Measurements from ENCODE around the gene PDE7B. TPM values are rescaled to one million over a fixed set of nuclear protein-coding genes. Genes with fewer than 3 reads are reported as not detected.

The PDE7B gene
- total and polyA plus RNA-seq, 7 donors, result 1.9 to 4.6 (median 2.7) TPM

- Histone ChIP-seq H3K27ac (no peak overlapping the region), H3K4me3 (no peak overlapping the region), H3K27me3 (ENCODE audit: insufficient read depth in 3 of 3, low read length in 2 of 3) (no peaks in the 10 kb centered on the region), H3K36me3 (ENCODE audit: insufficient read depth in 1 of 2, low read depth in 1 of 2) (peaks cover 0 to 5% of the 10 kb centered on the region in 2 donors), H3K9me3 (no peaks in the 10 kb centered on the region), H3K4me1 (peaks cover 3% of the 10 kb centered on the region)
- DNase-seq, result no peak
- no peak for ATAC-seq
- TF ChIP-seq CTCF (IDR thresholded peaks at IDR 0.05), result no peak
- intact Hi-C loops (cut with DNase I), result no loop called here
Observed at GRCh38 chr6:136144251-136145023, 292.9 kb downstream of the PDE7B start.

- WGBS, 3 donors, result 74 to 90% (median 76%) methylated on average over 2 of the region's 2 CpGs
- peaks cover 0 to 13% of the 10 kb centered on the region in 2 donors for H3K36me3 ChIP-seq (ENCODE audit: insufficient read depth in 1 of 2, low read depth in 1 of 2)
- H3K4me3 ChIP-seq, result no peak overlapping the region
- DNase-seq, result no peak
- no peak for ATAC-seq
- H3K4me1 ChIP-seq, result peaks cover 3% of the 10 kb centered on the region
- no peaks in the 10 kb centered on the region for H3K27me3 ChIP-seq (ENCODE audit: insufficient read depth in 3 of 3, low read length in 2 of 3)
- no peaks in the 10 kb centered on the region for H3K9me3 ChIP-seq
- no peak overlapping the region for H3K27ac ChIP-seq
- intact Hi-C loops (cut with DNase I), result no loop called here
- no peak for TF ChIP-seq CTCF (IDR thresholded peaks at IDR 0.05)
Observed at GRCh38 chr6:136146130-136146529, 294.6 kb downstream of the PDE7B start.

- Histone ChIP-seq H3K9me3 (no peaks in the 10 kb centered on the region), H3K27me3 (ENCODE audit: insufficient read depth in 3 of 3, low read length in 2 of 3) (no peaks in the 10 kb centered on the region), H3K27ac (no peak overlapping the region), H3K4me3 (no peak overlapping the region), H3K36me3 (ENCODE audit: insufficient read depth in 1 of 2, low read depth in 1 of 2) (peaks cover 0 to 13% of the 10 kb centered on the region in 2 donors), H3K4me1 (peaks cover 3% of the 10 kb centered on the region)
- 86 to 97% (median 97%) methylated on average over 2 of the region's 2 CpGs for WGBS, 3 donors
- no peak for DNase-seq
- TF ChIP-seq CTCF (IDR thresholded peaks at IDR 0.05), result no peak
- no peak for ATAC-seq
- intact Hi-C loops (cut with DNase I), result no loop called here
Observed at GRCh38 chr6:136147342-136147741, 295.8 kb downstream of the PDE7B start.

- 30 to 43% (median 40%) methylated on average over 1 of the region's 1 CpG for WGBS, 3 donors
- Histone ChIP-seq H3K4me3 (no peak overlapping the region), H3K4me1 (peaks cover 4% of the 10 kb centered on the region), H3K27me3 (ENCODE audit: insufficient read depth in 3 of 3, low read length in 2 of 3) (no peaks in the 10 kb centered on the region), H3K36me3 (ENCODE audit: insufficient read depth in 1 of 2, low read depth in 1 of 2) (peaks cover 0 to 13% of the 10 kb centered on the region in 2 donors), H3K27ac (no peak overlapping the region), H3K9me3 (no peaks in the 10 kb centered on the region)
- no peak for TF ChIP-seq CTCF (IDR thresholded peaks at IDR 0.05)
- DNase-seq (no peak), ATAC-seq (peak in 2 of 4 donors; percentile 64 to 76)
- intact Hi-C loops (cut with DNase I), result no loop called here
Observed at GRCh38 chr6:136148051-136148450, 296.6 kb downstream of the PDE7B start.

GRCh38 chr6:136148523-136148922 is 297.0 kb downstream of the PDE7B start:
- H3K27me3 ChIP-seq (ENCODE audit: insufficient read depth in 3 of 3, low read length in 2 of 3), result no peaks in the 10 kb centered on the region
- no peak for TF ChIP-seq CTCF (IDR thresholded peaks at IDR 0.05)
- no peaks in the 10 kb centered on the region for H3K9me3 ChIP-seq
- H3K4me3 ChIP-seq, result no peak overlapping the region
- ATAC-seq, result no peak
- no peak overlapping the region for H3K27ac ChIP-seq
- H3K4me1 ChIP-seq, result peaks cover 9% of the 10 kb centered on the region
- intact Hi-C loops (cut with DNase I), result no loop called here
- 90 to 95% (median 90%) methylated on average over 5 of the region's 5 CpGs for WGBS, 3 donors
- H3K36me3 ChIP-seq (ENCODE audit: insufficient read depth in 1 of 2, low read depth in 1 of 2), result peaks cover 0 to 13% of the 10 kb centered on the region in 2 donors
- DNase-seq, result no peak

All from psoas muscle (tissue), 8 donors.